Activated gamma-delta T cell treated with anti-CD3 and anti-CD28 coated beads, Interleukin-2, amount 50 U/mL, for 16 hours (primary cell): ENCODE measurements around the gene CATSPER1.
"Not testable (repeated sequence)": the region's sequence is repeated elsewhere in the genome, so short reads cannot be mapped to it uniquely, and the experiment has no call there.

ENCODE experiments used
- DNase-seq: peaks from one replicate; pipeline ENCODE4 v3.0.0-alpha.2; 2020; ENCODE audit warnings: low read depth

CATSPER1 gene

GRCh38 chr11:66051766-66052663 is 25.7 kb upstream of the CATSPER1 start, which contains the start of gene SF3B2:
SF3B2 (plus strand) TSS chr11:66052364; CDS start chr11:66052385, 21 bp downstream.
- peak; percentile 93 for DNase-seq

- no peak for DNase-seq
Measured at GRCh38 chr11:66051371-66051765, 25.1 kb upstream of the CATSPER1 start.

DNA sequence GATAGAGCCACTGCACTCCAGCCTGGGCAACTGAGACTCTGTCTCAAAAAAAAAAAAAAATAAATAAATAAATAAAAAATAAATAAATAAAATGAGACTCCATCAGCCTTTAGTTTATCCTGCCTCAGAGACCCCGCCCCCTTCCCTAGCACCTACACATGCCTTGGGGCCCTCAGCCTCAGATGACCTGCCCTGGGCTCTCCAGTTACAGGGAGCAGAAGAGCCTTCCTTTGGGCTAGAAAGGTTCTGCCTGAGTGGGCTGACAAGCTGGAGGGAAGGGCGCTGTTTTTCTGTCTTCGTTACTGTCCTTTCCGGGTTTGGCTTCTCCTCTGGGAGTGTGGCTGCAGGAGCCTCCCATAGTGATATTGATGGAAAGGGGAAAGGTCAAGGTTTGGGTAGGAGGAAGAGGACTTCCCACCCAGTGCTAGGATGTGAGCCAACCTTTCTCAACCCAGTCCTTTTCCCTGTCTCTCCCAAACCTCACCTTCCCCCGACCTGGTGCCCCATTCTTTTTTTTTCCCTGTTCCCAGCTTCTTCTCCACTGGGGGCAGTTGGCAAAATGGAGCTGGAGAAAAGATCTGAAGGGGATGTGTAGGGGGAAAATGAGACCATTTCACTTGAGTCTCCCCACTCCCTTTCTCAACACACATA is 24.4 kb upstream of the CATSPER1 start:
- no peak for DNase-seq

GRCh38 chr11:66048547-66049323 is 22.5 kb upstream of the CATSPER1 start, which contains the start of gene GAL3ST3:
GAL3ST3 (minus strand) TSS chr11:66049161; CDS start chr11:66045415, 3,746 bp downstream.
- DNase-seq = no peak

GRCh38 chr11:66047541-66048365 is 21.5 kb upstream of the CATSPER1 start:
- no peak for DNase-seq

DNA sequence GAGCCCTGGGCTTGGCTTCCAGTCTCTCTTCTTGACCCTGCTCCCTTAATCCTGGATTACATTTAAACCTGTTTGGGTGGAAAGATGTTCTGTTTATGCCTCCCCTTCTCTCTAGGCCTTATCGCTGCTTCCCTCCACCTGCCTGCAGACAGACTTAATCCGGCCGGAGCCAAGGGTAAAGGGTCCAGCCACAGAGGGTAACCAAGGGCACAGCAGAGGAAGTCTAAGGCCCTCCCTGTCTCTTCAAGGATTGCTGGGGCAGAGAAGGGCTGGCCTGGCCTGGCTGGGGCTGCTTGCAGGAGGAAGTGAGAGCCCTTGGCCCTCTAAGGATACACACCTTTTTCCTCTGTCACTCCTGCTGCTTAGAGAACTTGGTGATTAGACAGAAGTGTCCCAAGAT is 20.6 kb upstream of the CATSPER1 start:
- no peak for DNase-seq

- DNase-seq = peak; percentile 78
Measured at GRCh38 chr11:66045177-66045639, 18.9 kb upstream of the CATSPER1 start.

- no peak for DNase-seq
Measured at GRCh38 chr11:66044757-66045156, 18.5 kb upstream of the CATSPER1 start.

- DNase-seq = no peak
Measured at GRCh38 chr11:66042996-66043906, 17.0 kb upstream of the CATSPER1 start.

GRCh38 chr11:66042227-66042995 is 16.1 kb upstream of the CATSPER1 start:
- no peak for DNase-seq

DNA sequence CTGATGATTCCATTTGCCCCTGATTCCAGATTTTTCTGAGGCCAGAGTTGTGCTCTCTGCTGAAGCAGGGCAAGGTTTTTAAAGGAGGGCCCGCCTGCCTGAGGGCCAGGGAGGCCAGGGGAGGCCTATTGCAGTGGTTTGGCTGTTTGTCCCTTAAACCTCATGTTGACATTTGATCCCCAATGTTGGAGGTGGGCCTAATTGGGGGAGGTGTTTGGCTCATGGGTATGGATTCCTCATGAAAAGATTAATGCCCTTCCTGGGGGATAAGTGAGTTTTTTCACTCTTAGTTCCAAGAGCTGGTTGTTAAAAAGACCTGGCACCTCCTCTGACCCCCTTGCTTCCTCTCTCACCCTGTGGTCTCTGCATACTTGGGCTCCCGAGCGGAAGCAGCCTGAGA is 13.5 kb upstream of the CATSPER1 start:
- DNase-seq = no peak

DNA sequence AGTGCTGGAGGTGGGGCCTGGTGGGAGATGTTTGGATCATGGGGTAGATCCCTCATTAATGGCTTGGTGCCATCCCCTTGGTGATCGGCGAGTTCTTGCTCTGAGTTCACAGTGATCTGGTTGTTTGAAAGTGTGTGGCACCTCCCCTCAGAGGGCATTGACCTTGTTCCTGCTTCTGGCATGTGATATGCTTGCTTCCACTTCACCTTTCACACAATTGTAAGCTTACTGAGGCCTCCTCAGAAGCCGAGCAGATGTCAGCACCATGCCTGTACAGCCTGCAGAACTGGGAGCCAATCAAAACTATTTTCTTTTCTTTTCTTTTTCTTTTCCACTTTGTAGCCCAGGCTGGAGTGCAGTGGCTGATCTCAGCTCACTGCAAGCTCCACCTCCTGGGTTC is 11.0 kb upstream of the CATSPER1 start:
- no peak for DNase-seq

- DNase-seq = no peak
Measured at GRCh38 chr11:66036334-66036710, 10.0 kb upstream of the CATSPER1 start.

- DNase-seq = no peak
Measured at GRCh38 chr11:66035653-66036333, 9.5 kb upstream of the CATSPER1 start.

- DNase-seq = no peak
Measured at GRCh38 chr11:66032957-66033735, 6.9 kb upstream of the CATSPER1 start.

DNA sequence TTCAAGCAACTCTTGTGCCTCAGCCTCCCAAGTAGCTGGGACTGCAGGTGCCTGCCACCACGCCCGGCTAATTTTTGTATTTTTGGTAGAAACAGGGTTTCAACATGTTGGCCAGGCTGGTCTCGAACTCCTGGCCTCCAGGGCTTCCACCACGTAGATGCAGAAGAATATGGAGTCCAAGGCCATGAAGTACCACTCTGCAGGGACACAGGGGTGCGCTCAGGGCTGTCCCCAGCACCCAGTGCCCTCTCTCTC is 3.2 kb downstream of the CATSPER1 start:
- DNase-seq = not testable (repeated sequence)

- DNase-seq = peak; percentile 70
Measured at GRCh38 chr11:66022401-66023185, 3.7 kb downstream of the CATSPER1 start.
